ENCODE results near the gene MEP1A.

DNA sequence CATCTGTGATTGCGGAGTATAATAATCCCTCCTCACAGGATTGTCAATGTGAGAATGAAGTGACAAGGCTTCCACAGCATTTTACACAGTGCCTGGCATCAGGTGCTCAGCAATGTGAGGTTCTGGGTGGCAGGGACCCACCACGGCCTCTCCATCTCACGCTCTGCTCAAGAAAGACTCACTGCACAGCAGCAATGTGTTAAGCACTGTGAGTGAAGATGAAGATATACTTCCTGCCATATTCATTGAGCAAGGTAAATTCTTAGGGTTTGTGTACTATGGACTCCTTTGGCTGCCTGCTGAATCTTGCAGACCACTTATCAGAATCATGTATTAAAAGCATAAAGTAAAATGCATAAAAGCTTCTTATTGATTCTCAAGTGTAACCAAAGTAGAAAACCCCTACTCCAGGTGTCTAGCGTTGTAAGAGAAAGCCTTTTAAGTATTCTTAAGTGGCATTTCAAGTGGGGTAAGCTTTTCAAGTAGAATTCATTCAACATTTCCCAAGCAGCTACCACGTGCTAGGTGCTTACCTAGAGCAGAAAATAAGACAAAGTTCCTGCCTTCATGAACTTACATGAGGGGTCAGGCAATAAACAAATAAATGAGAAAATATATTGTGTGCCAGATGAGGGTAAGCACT lies 17.0 kb upstream of the MEP1A start:
- no peak for TF ChIP-seq POLR2AphosphoS5 (IDR thresholded peaks at IDR 0.05)
- no peak for TF ChIP-seq CTCF (IDR thresholded peaks at IDR 0.05)
- no peak for TF ChIP-seq POLR2A (IDR thresholded peaks at IDR 0.05)
- no peak for TF ChIP-seq EP300 (IDR thresholded peaks at IDR 0.05)
